HG03575 (cell line): ENCODE measurements around the gene GYPB.
"Not testable (repeated sequence)": the region's sequence is repeated elsewhere in the genome, so short reads cannot be mapped to it uniquely, and the experiment has no call there.

ENCODE experiments used
- ATAC-seq: cut with Tn5 transposase; IDR thresholded peaks from one replicate; pipeline ENCODE4 v1.9.1; 2021; ENCODE audit not compliant: unreplicated experiment, insufficient number of reproducible peaks, low FRiP score; ENCODE audit errors: extremely low read depth

Gene GYPB

DNA sequence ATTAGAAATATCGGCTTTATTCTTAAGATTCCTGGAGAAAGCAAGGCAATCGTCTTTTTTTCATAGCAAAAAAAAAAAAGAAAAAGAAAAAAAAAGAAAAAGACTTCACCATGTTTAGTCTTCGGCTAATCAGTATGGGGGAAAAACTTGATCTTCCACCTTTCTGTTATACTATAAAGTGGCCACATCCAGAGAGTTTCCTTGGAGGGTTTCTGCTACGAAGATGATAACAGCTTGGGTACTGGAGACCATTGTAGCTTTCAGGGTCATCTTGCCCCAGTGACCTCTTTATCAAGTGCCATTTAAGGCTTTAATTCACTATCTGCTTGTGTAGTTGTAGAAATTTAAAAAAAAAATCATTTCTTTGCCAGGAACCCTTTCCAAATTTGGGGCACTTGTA lies 1.9 kb downstream of the GYPB start:
- not testable (repeated sequence) for ATAC-seq

DNA sequence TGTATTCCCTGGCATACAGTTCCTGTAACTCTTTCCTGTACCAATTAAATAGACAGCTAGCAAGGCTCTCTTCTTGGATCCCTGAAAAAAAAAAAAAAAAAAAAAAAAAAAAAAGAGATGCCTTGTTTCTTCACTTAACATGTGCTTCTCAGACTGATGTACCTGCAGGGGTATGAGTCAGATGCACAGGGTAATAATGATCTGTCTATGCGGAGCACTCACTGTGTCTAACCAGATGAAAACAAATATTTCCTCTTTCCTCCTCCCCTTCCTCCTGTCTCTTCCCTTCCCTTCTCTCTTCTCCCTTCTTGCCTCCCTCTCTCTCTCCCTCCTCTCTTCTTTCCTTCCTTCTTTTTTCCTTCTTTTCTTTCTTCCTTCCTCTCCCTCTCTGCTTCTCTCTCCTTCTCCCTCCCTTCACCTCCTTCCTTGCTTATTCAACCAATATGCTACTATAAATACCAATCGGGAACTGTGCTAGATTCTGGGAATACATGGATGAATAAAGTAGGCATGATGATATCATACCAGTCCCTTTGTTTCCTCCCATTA lies 3.0 kb downstream of the GYPB start:
- not testable (repeated sequence) for ATAC-seq

DNA sequence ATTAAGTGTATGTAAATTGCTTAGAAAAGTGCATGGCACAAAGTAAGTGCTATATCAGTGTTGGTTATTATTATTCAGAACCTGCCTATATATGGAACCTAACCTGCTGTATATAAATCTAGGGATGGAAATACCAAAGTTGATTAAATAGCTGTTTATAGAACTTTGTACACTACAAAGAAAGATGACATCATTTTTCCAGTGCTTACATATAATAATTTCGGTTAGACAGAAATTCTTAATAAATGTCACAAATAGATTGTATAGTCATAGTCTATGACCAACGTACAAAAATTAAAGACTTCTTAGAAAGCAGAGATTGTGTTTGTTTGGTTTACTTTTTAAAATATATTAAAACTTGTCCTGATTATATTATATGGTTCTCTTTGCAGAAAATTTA lies 4.4 kb downstream of the GYPB start:
- no peak for ATAC-seq

DNA sequence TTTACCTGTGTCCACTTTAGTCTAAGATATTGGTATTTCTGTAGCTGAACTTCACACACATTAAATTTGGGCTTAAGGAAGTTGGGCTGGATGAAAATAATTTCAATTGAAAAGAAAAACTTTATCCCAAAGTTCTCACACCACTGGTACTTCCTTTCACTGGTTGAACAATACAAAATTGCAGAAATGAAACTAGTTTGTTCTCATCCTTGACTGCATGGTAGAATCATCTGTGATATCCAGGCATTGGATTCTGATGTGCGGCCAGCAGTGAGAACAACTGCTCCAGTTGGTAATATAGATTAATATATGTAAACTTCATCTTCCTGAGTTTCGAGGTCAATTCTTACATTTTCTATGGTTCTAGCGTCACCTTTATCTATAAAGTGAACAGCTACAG lies 10.6 kb downstream of the GYPB start:
- not testable (repeated sequence) for ATAC-seq

DNA sequence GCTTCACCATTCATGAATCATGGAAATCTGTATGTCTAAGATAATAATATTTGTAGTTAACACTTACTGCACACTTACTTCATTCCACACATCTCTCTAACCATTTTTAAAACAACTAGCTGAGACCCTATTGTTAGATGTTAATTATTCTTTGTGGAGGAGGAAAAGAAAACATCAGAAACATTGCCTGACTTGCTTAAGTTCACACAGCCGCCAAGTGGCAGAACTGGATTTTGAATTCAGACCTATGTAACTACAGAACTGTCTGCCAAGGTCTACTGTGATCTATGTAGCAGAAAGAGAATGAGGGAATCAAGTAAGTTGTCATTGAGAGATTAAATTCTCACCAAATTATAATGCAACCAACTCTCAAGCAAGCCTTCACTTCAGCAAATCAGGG lies 11.2 kb downstream of the GYPB start:
- not testable (repeated sequence) for ATAC-seq

DNA sequence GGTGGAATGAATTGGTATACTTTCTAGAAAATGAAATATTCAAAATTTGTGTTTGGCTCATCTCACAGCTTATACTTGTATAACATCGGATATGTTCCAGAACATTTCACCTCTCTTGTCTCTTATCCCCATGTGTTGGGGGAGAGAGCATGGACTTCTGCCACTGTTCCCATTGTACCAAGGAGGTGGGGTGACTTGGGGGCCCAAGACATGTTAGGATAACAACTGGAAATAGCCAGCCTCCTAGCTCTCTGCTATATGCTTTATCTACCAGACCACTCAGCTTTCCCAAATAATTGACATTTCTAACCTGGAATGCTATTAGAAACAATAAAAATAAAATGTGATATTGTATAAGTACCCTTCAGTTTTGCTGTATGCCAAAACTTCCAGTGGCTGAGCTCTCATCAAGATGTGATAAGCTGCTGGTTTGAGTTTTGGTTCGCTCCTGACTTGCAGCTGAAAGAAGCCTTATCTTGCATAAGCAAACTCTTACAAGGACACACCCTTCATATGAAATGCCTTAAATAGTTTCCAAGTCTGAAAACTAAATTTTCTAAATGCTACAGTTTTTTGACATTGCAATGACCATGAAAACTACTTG lies 12.9 kb downstream of the GYPB start:
- ATAC-seq = not testable (repeated sequence)

DNA sequence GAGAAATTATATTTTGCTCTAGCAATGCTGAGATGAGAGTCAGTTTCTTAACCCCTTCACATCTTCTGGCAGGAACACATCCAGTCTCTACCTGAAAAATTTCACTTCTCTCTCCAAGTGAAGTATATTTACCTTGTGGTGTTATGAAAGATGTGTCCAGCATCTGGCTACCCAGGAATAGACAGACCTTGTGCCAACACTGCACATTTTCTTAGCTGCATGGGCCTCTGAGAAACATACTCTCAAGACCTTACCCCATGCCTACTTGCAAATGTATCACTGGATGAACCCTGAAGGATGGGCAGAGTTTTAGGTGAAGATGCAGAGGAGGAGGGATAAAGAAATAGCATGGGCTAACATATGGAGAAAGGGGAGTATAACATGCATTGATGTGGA lies 13.6 kb downstream of the GYPB start:
- ATAC-seq = not testable (repeated sequence)

DNA sequence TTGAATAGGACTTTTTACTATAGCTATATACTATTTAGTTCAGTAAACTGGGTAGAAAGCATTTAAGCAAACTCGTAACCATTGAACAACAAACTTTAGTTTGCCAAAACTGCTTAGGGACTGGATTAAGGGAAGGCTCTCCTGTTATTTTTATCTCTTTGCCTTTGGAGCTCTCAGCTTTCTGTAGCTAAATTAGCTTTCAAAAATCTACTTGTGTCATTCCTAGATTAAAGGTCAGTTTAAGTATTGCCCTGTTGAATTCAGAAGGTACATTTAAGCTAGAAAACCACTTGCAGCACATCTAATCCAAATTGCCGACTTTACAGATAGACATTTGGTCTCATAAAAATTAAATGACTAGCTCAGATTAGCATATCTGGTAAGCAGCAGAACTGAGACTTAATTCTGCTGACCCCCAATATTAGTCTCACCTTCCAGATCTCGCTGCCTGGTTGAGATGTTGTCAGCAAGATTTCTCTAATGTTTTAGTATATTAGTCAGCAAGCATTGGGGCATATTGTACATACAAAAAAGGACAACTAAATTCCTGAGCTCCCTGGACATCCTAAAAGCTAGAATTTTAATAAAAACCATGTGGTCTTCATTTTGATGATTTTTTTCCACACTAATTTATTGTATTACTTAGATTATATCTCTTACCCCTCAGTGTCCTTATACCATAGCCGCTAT lies 14.2 kb downstream of the GYPB start:
- ATAC-seq = not testable (repeated sequence)

DNA sequence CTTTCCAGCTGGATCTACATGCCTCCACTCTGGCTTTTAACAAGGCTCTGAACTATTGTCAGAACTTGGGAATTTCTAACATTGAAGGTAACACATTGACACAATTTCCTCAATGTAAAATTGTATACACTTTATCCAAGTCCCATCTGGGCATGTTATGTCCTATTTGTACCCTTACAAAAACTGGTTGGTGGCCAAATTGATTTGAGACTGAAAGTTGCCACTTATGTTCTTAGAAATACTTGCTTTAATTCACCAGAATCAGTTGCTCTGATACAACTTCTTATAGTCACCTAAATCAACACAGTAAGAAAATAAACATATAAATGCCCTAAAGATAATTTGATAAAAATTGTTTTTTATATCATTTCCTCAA lies 15.3 kb downstream of the GYPB start:
- not testable (repeated sequence) for ATAC-seq

DNA sequence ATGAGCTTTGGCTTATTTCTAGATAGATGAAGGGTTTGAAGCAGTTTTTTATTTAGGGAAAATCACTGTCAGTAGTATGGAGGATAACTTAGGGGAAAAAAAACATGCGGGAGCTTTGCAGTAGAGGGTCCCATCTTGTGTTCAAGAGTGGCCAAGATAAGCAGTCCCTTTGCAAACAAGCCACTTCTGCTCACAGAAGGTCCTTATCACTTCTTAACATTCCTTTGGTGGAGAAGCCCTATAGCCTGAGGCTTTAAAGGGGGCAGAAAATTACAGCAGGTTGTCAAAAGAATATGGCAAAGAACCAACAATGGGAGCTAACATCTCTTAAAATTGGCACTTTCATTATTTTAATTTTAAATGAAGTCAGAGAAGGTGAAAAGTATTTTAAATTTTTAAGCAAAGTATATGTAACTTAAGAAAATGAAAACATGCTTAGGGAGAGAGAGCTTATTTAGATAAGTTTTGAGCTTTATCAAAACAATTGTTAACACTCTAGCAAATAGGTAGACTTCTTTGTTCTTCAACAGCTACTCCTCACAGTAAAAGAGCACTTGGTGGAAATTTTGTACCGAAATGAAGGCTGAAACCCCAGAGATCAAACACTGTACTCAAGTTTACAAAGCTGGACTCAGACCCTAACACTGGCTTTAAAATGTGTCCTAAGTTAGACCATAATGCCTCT lies 15.8 kb downstream of the GYPB start:
- ATAC-seq = not testable (repeated sequence)

DNA sequence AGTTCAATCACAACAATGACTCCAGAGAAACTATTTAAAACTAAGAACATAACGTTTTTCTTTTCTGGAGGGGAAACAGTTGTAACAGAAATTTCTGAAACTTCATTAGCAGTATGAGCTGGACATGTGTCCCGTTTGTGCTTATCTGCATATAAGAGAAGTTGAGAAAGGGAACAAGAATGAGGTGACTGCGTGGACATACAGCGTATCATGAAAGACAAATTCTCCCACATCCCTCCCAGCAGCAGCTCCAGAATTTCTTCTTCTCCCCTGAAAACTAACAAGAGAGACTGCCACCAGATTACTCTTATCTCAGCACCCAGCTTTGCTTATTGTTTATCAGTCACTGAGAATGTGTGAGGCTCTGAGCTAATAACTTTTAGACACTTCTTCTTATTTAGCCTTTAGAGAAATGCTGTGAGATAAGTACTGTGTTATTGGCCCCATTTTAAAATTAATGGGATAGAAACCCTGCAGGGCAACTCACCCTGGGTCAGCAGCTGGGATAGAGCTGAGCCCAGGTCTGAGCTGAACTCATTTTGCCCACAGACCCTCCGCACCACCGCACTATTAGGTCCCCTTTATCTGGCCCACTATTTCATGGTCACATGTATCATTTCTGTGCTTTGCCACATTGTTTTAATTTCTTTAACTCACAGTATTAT lies 18.7 kb downstream of the GYPB start:
- not testable (repeated sequence) for ATAC-seq

DNA sequence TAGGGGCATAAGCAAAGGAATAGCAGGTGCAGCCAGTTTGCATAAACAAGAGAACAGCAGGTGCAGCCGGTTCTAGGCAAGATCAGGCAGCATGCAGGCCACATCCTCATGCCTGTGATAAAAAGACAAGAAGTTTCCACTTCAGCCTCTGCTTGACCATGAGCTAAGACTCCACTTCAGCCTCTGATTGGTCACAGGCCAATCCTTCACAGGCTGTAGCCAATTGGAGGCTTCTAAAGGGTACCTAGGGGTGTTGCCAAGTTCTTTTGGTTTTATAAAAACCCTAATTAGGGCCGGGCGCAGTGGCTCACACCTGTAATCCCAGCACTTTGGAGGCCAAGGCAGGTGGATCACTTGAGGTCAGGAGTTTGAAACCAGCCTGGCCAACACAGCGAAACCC lies 23.0 kb downstream of the GYPB start:
- not testable (repeated sequence) for ATAC-seq

DNA sequence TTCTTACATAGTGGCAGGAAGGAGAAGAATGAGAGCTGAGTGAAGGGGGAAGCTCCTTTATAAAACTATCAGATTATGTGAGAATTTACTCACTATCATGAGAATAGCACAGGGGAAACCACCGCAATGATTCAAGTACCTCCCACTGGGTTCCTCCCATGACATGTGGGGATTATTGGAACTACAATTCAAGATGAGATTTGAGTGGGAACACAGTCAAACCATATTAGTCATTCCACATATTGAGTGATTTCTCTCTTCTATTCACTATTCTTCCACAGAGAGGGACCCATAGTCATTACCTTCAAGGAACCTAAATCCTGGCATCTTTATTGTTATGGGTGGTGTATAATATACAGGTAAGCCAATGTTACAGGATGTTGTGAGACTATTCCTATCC lies 27.4 kb downstream of the GYPB start:
- not testable (repeated sequence) for ATAC-seq

DNA sequence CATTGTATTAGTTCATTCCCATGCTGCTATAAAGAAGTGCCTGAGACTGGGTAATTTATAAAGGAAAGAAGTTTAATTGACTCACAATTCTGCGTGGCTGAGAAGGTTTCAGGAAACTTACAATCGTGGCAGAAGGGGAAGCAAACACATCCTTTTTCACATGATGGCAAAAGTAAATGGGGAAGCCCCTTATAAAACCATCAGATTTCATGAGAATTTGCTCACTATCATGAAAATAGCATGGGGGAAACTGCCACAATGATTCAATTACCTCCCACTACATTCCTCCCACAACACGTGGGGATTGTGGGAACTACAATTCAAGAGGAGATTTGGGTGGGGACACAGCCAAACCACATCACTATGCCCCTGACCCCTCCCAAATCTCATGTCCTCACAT lies 28.5 kb downstream of the GYPB start:
- not testable (repeated sequence) for ATAC-seq

DNA sequence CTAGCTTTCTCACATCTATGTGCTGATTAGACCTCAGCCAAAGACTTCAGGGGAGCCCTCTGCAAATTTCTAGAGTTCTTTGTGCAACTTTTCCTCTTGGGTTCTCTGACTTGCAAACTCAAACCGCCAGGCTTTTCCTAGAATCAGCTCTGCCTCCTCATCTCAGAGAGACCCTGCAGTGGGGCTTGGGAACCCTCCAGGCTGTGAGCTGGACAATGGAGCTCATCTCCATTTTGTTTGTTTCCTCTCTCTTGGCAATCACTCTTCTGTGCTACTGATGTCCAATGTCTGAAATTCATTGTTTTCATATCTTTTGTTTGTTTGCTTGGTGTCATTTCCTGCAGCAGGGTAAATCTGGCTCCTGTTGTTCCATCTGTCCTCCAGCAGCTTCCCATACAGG lies 33.0 kb downstream of the GYPB start:
- ATAC-seq = no peak

DNA sequence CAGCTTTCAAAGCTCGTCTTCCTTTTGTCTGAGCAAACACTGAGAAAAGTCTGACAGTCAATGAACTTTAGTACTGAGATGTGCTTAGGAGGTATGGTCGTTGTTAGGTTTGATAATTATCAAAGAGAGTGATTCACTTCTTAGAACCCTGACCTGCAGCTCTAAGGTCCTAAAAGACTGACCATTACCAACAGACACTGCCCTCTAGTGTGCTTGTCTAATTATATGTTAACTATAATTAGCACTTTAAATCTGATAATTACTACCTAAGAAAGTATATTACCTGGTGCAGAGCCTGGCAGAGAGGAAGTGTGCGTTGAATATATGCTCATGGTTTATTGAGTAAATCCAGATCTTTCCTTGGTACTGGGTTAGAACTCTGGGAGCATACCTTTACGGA lies 38.4 kb downstream of the GYPB start:
- not testable (repeated sequence) for ATAC-seq

DNA sequence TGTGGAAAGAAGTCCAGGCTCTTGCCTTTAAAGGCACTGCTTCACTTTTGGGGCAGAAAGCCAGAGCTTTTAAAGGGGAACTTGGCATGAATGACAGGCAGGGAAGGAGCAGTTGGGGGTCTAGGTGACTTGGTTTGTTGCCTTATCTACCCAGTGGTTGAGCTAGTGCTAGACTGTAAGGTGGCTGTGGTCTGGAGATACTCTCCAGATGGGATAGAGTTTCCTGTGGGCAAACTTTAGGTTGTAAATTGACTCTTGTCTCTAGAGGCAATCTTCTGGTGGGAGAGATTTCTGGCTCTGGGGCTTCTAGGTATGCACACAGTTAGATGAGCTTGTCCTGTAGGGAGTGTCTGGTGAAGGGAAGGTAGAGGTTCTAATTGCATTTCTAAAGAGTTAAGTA lies 43.7 kb downstream of the GYPB start:
- ATAC-seq = not testable (repeated sequence)

DNA sequence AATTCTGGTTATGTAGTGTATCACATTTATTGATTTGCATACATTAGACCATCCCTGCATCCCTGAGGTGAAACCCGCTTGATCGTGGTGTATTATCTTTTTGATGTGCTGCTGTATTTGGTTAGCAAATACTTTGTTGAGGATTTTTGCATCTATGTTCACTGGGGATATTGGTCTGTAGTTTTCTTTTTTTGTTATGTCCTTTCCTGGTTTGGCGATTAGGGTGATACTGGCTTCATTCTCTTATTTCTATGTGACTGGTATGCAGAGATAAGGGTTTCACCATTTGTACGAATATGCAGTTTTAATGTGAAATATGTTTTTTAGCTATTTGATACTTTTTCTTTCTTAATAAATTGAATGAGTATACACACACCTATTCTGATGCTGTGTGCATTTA lies 45.2 kb downstream of the GYPB start:
- ATAC-seq = not testable (repeated sequence)

DNA sequence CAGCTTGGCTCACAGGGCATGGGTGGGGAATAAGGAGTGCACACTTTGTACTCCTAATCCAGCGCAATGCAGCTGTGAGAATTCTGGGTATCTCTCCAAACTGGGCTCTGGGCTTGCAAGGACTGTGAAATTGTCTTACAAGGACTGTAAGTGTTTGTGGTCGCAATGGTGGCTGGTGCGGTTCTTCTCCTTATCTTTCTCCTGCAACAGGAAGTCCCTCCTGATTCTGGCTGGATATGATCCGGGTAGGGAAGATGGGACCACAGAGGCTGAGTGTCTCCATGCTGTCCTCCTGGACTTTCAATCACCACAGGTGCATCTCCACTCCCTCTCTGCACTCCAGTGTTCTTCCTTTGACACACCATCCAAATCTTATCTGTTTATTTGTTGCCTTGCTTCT lies 58.1 kb downstream of the GYPB start:
- ATAC-seq = no peak
